OCI-LY3 (cell line): Measurements from ENCODE around the gene TNNT3.

Experiments
- CTCF ChIP-seq: fragments of 200-600, 300-600 bp; sonication (generic); IDR thresholded peaks from 2 replicates; pipeline ENCODE4 v1.5.1; 2014; ENCODE audit warnings: antibody characterized with exemption, low read length, low read depth
- EZH2phosphoT487 ChIP-seq: fragments of 200-600 bp; shearing (Covaris generic); IDR thresholded peaks from 2 replicates; pipeline ENCODE4 v1.6.1; 2018; ENCODE audit warnings: antibody characterized with exemption, mixed run types, low read depth

- no peak for TF ChIP-seq CTCF
- no peak for TF ChIP-seq EZH2phosphoT487
Measured at GRCh38 chr11:1927026-1927847, 7.7 kb downstream of the TNNT3 start.
